GM23338 (cell line): ENCODE results near the gene CRYL1. TPM values are rescaled to one million over a fixed set of nuclear protein-coding genes. Genes with fewer than 3 reads are reported as not detected.

Experiments
- ATAC-seq: fragments of 200-7000 bp; cut with Tn5 transposase; 3 replicates; pipeline ENCODE4 v1.9.1; 2020
- DNase-seq: peaks from one replicate; pipeline ENCODE4 v3.0.0-alpha.2; 2015; ENCODE audit warnings: low spot score
- H2AFZ ChIP-seq: fragments of 200-600 bp; sonication (generic); 2 replicates; pipeline ENCODE4 v1.8.0; 2016; ENCODE audit warnings: antibody characterized with exemption, mild to moderate bottlenecking, moderate library complexity
- H3F3A ChIP-seq: fragments of 200-600 bp; sonication (generic); replicated peaks from 2 replicates; pipeline ENCODE4 v1.8.0; 2017; ENCODE audit warnings: antibody characterized with exemption, mixed run types, low read depth
- H3K27ac ChIP-seq: fragments of 200-600 bp; sonication (generic); 2 replicates; pipeline ENCODE4 v1.6.1; 2016; ENCODE audit warnings: low read depth
- H3K27me3 ChIP-seq: fragments of 200-600 bp; sonication (generic); 2 replicates; pipeline ENCODE4 v1.8.0; 2016; ENCODE audit warnings: mild to moderate bottlenecking, mixed run types, moderate library complexity; ENCODE audit not compliant: insufficient read depth
- H3K36me3 ChIP-seq: fragments of 200-600 bp; sonication (generic); 2 replicates; pipeline ENCODE4 v1.8.0; 2016; ENCODE audit warnings: mild to moderate bottlenecking; ENCODE audit not compliant: insufficient read depth
- H3K4me1 ChIP-seq: fragments of 200-600 bp; sonication (generic); 2 replicates; pipeline ENCODE4 v1.8.0; 2016; ENCODE audit warnings: mild to moderate bottlenecking, moderate library complexity; ENCODE audit not compliant: insufficient read depth
- H3K4me2 ChIP-seq: fragments of 200-600 bp; sonication (generic); 2 replicates; pipeline ENCODE4 v1.7.1; 2017; ENCODE audit warnings: mixed run types
- H3K4me3 ChIP-seq: fragments of 200-600 bp; sonication (generic); 2 replicates; pipeline ENCODE4 v1.6.1; 2016; ENCODE audit warnings: mixed run types
- H3K79me2 ChIP-seq: fragments of 200-600 bp; sonication (generic); replicated peaks from 2 replicates; pipeline ENCODE4 v1.8.0; 2017; ENCODE audit warnings: mild to moderate bottlenecking; ENCODE audit not compliant: insufficient read depth
- H3K9me2 ChIP-seq: fragments of 200-600 bp; sonication (generic); 2 replicates; pipeline ENCODE4 v1.8.0; 2017; ENCODE audit not compliant: insufficient read depth
- H4K20me1 ChIP-seq: fragments of 200-600 bp; sonication (generic); replicated peaks from 2 replicates; pipeline ENCODE4 v1.8.0; 2017; ENCODE audit warnings: mild to moderate bottlenecking; ENCODE audit not compliant: insufficient read depth
- H3K27ac Mint-ChIP-seq: 2 replicates; pipeline ENCODE4 v1.8.0; 2020; ENCODE audit warnings: inconsistent platforms, mild to moderate bottlenecking, moderate library complexity, mixed read lengths
- H3K27me3 Mint-ChIP-seq: 3 replicates; pipeline ENCODE4 v1.8.0; 2022; ENCODE audit warnings: low read depth, mild to moderate bottlenecking, moderate library complexity, mixed read lengths, inconsistent platforms; ENCODE audit not compliant: insufficient read depth, poor library complexity
- H3K36me3 Mint-ChIP-seq: 3 replicates; pipeline ENCODE4 v1.8.0; 2021; ENCODE audit warnings: low read depth, mild to moderate bottlenecking, inconsistent platforms, moderate library complexity, mixed read lengths
- H3K4me1 Mint-ChIP-seq: 3 replicates; pipeline ENCODE4 v1.8.0; 2020; ENCODE audit warnings: mild to moderate bottlenecking, inconsistent platforms, mixed read lengths
- H3K4me3 Mint-ChIP-seq: 3 replicates; pipeline ENCODE4 v1.8.0; 2021; ENCODE audit warnings: moderate library complexity, mild to moderate bottlenecking, inconsistent platforms, mixed read lengths
- H3K9me3 Mint-ChIP-seq: 3 replicates; pipeline ENCODE4 v1.8.0; 2020; ENCODE audit warnings: moderate library complexity, mild to moderate bottlenecking, inconsistent platforms, mixed read lengths
- CREB1 ChIP-seq: fragments of 250-450 bp; sonication (Bioruptor Pico); IDR thresholded peaks from 2 replicates; pipeline ENCODE4 v1.5.0; 2020; ENCODE audit warnings: low read depth, mild to moderate bottlenecking, moderate library complexity
- CTCF ChIP-seq, 2 experiments: fragments of 200-600 bp in 1 of 2; sonication (generic) in 1 of 2; conservative IDR thresholded peaks; 2 replicates each; pipeline versions ENCODE4 v1.5.1 to v1.6.1; 2016 to 2017; ENCODE audit warnings: antibody characterized with exemption in 2 of 2, low read depth in 2 of 2, mild to moderate bottlenecking in 2 of 2, moderate library complexity in 1 of 2
- EZH2 ChIP-seq: fragments of 200-600 bp; sonication (generic); IDR thresholded peaks from one replicate; pipeline ENCODE4 v1.8.0; 2017; ENCODE audit warnings: antibody characterized with exemption, mild to moderate bottlenecking, low read depth; ENCODE audit not compliant: unreplicated experiment
- EZH2phosphoT487 ChIP-seq: fragments of 200-600 bp; sonication (generic); IDR thresholded peaks from one replicate; pipeline ENCODE4 v1.8.1; 2018; ENCODE audit warnings: antibody characterized with exemption; ENCODE audit not compliant: unreplicated experiment
- JUNB ChIP-seq: IDR thresholded peaks from one replicate; pipeline ENCODE4 v1.6.1; 2016; ENCODE audit warnings: antibody characterized with exemption; ENCODE audit not compliant: unreplicated experiment
- NANOG ChIP-seq: IDR thresholded peaks from 2 replicates; pipeline ENCODE4 v1.6.1; 2016; ENCODE audit warnings: antibody characterized with exemption, borderline replicate concordance
- POLR2AphosphoS5 ChIP-seq: IDR thresholded peaks from 2 replicates; pipeline ENCODE4 v1.6.1; 2016; ENCODE audit warnings: antibody characterized with exemption, low read depth
- REST ChIP-seq: IDR thresholded peaks from one replicate; pipeline ENCODE4 v1.6.1; 2018; ENCODE audit warnings: antibody characterized with exemption; ENCODE audit not compliant: unreplicated experiment
- STAT1 ChIP-seq: IDR thresholded peaks from one replicate; pipeline ENCODE4 v1.6.1; 2016; ENCODE audit warnings: antibody characterized with exemption; ENCODE audit not compliant: unreplicated experiment
- ZNF114 ChIP-seq: fragments of 250-450 bp; sonication (Bioruptor Pico); IDR thresholded peaks from 2 replicates; pipeline ENCODE4 v1.5.0; 2020; ENCODE audit warnings: mild to moderate bottlenecking, moderate library complexity
- ZNF331 ChIP-seq: fragments of 250-450 bp; sonication (Bioruptor Pico); IDR thresholded peaks from 2 replicates; pipeline ENCODE4 v1.5.0; 2020; ENCODE audit warnings: low read depth, mild to moderate bottlenecking, moderate library complexity
- polyA plus RNA-seq: library from polyadenylated mRNA; unstranded; fragments of >200 nt; fragmentation: Nextera tagmentation; extraction: Ambion mirVana; gene quantifications from 2 replicates; pipeline ENCODE4 v1.2.1, GENCODE V29; 2016
- total RNA-seq: library from RNA; depleted of rRNA; stranded (reverse); fragments of >200 nt; shearing (Covaris generic); gene quantifications from 2 replicates; pipeline ENCODE4 v1.2.3, GENCODE V29; 2014
- TF ChIP-seq, protein P1 (sequence below): fragments of 250-450 bp; sonication (Bioruptor Pico); IDR thresholded peaks from 2 replicates; pipeline ENCODE4 v1.5.0; 2020; ENCODE audit warnings: mild to moderate bottlenecking, moderate library complexity
- TF ChIP-seq, protein P2 (sequence below): IDR thresholded peaks from 2 replicates; pipeline ENCODE4 v1.6.1; 2016; ENCODE audit warnings: antibody characterized with exemption

The CRYL1 gene
- total and polyA plus RNA-seq, 2 experiments from 2014 or later, result 2.2 to 2.6 TPM

DNA sequence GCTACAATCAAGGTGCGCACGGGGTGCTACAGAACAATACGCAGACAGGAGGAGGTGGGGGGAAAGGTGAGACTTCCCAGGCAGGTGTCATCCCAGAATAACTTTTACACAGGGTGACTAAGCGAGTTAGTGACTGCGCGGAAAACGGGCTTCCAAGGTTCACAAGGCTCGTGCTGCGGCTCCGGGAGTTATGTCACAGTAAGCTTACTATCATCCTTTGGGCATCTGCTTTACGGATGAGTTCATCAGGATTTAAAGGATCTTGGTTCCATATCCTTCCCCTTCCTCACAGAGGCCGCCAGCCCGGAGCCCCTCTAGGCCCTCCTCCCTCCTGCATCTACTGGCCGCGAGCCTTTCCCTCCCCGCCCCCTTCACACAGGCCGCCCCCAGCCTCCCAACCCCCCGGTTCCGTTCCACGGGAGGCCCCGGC, 40.8 kb upstream of the CRYL1 start:
- Histone ChIP-seq H3K4me1 (peaks cover 6% of the 10 kb centered on the region; the same call in 1 of the 2 replicates), H3F3A (peaks cover 5% of the 10 kb centered on the region; the same call in 1 of the 2 replicates), H3K27me3 (no peaks in the 10 kb centered on the region), H3K9me2 (no peaks in the 10 kb centered on the region; the same call in 1 of the 2 replicates), H3K4me3 (peak overlapping the region; percentile 93), H3K27ac (peak overlapping the region; percentile 46), H3K4me2 (peak overlapping the region; percentile 89), H4K20me1 (no peaks in the 10 kb centered on the region), H3K36me3 (no peaks in the 10 kb centered on the region; the same call in 1 of the 2 replicates), H2AFZ (peak overlapping the region; percentile 45), H3K79me2 (0 out of 2 replicates have a peak, but pooled peaks cover 3% of the 10 kb centered on the region)
- peak; percentile 77 for DNase-seq
- peaks cover 31% of the 10 kb centered on the region for H3K9me3 Mint-ChIP-seq
- peaks cover 10% of the 10 kb centered on the region for H3K27me3 Mint-ChIP-seq
- TF ChIP-seq EZH2 (no peak), REST (no peak), ZNF331 (CRISPR knock-in tag) (no peak), CREB1 (CRISPR knock-in tag) (no peak), EZH2phosphoT487 (no peak), JUNB (no peak), NANOG (no peak), CTCF (conservative IDR thresholded peaks at IDR 0.05; ENCODE audit: low read depth in 2 of 2) (no peak), ZNF114 (no peak), POLR2AphosphoS5 (no peak), STAT1 (no peak)
- TF ChIP-seq, protein P1, sequence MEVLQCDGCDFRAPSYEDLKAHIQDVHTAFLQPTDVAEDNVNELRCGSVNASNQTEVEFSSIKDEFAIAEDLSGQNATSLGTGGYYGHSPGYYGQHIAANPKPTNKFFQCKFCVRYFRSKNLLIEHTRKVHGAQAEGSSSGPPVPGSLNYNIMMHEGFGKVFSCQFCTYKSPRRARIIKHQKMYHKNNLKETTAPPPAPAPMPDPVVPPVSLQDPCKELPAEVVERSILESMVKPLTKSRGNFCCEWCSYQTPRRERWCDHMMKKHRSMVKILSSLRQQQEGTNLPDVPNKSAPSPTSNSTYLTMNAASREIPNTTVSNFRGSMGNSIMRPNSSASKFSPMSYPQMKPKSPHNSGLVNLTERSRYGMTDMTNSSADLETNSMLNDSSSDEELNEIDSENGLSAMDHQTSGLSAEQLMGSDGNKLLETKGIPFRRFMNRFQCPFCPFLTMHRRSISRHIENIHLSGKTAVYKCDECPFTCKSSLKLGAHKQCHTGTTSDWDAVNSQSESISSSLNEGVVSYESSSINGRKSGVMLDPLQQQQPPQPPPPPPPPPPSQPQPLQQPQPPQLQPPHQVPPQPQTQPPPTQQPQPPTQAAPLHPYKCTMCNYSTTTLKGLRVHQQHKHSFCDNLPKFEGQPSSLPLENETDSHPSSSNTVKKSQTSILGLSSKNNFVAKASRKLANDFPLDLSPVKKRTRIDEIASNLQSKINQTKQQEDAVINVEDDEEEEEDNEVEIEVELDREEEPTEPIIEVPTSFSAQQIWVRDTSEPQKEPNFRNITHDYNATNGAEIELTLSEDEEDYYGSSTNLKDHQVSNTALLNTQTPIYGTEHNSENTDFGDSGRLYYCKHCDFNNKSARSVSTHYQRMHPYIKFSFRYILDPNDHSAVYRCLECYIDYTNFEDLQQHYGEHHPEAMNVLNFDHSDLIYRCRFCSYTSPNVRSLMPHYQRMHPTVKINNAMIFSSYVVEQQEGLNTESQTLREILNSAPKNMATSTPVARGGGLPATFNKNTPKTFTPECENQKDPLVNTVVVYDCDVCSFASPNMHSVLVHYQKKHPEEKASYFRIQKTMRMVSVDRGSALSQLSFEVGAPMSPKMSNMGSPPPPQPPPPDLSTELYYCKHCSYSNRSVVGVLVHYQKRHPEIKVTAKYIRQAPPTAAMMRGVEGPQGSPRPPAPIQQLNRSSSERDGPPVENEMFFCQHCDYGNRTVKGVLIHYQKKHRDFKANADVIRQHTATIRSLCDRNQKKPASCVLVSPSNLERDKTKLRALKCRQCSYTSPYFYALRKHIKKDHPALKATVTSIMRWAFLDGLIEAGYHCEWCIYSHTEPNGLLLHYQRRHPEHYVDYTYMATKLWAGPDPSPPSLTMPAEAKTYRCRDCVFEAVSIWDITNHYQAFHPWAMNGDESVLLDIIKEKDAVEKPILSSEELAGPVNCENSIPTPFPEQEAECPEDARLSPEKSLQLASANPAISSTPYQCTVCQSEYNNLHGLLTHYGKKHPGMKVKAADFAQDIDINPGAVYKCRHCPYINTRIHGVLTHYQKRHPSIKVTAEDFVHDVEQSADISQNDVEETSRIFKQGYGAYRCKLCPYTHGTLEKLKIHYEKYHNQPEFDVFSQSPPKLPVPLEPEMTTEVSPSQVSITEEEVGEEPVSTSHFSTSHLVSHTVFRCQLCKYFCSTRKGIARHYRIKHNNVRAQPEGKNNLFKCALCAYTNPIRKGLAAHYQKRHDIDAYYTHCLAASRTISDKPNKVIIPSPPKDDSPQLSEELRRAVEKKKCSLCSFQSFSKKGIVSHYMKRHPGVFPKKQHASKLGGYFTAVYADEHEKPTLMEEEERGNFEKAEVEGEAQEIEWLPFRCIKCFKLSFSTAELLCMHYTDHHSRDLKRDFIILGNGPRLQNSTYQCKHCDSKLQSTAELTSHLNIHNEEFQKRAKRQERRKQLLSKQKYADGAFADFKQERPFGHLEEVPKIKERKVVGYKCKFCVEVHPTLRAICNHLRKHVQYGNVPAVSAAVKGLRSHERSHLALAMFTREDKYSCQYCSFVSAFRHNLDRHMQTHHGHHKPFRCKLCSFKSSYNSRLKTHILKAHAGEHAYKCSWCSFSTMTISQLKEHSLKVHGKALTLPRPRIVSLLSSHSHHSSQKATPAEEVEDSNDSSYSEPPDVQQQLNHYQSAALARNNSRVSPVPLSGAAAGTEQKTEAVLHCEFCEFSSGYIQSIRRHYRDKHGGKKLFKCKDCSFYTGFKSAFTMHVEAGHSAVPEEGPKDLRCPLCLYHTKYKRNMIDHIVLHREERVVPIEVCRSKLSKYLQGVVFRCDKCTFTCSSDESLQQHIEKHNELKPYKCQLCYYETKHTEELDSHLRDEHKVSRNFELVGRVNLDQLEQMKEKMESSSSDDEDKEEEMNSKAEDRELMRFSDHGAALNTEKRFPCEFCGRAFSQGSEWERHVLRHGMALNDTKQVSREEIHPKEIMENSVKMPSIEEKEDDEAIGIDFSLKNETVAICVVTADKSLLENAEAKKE (CRISPR knock-in tag), result no peak
- TF ChIP-seq, protein P2, sequence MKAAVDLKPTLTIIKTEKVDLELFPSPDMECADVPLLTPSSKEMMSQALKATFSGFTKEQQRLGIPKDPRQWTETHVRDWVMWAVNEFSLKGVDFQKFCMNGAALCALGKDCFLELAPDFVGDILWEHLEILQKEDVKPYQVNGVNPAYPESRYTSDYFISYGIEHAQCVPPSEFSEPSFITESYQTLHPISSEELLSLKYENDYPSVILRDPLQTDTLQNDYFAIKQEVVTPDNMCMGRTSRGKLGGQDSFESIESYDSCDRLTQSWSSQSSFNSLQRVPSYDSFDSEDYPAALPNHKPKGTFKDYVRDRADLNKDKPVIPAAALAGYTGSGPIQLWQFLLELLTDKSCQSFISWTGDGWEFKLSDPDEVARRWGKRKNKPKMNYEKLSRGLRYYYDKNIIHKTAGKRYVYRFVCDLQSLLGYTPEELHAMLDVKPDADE, result no peak
- peak overlapping the region; percentile 83 for H3K4me3 Mint-ChIP-seq
- ATAC-seq, result peak; percentile 82
- peak overlapping the region; percentile 90 for H3K27ac Mint-ChIP-seq
- peaks cover 6% of the 10 kb centered on the region for H3K4me1 Mint-ChIP-seq
- peaks cover 26% of the 10 kb centered on the region for H3K36me3 Mint-ChIP-seq
